Activated naive CD4-positive, alpha-beta T cell treated with anti-CD3 and anti-CD28 coated beads for 36 hours (primary cell): ENCODE data around the gene CHRM1. TPM values are rescaled to one million over a fixed set of nuclear protein-coding genes. Genes with fewer than 3 reads are reported as not detected.
"Not testable (repeated sequence)": the region's sequence is repeated elsewhere in the genome, so short reads cannot be mapped to it uniquely, and the experiment has no call there.

ENCODE experiments used
- CTCF ChIA-PET: fragments of 350-600 bp; sonication (Branson Sonifier 250); formaldehyde crosslinking; loops from one replicate; lab custom pipeline; 2021; ENCODE audit warnings: antibody characterized with exemption; lab: Charles Lee
- DNase-seq: peaks from one replicate; pipeline ENCODE4 v3.0.0-alpha.2; 2020
- H3K27ac Mint-ChIP-seq: one replicate; pipeline ENCODE4 v1.8.0; 2021; ENCODE audit warnings: mild to moderate bottlenecking, mixed read lengths
- H3K27me3 Mint-ChIP-seq: one replicate; pipeline ENCODE4 v1.8.0; 2021; ENCODE audit warnings: low read depth, mixed read lengths
- H3K36me3 Mint-ChIP-seq: one replicate; pipeline ENCODE4 v1.8.0; 2021; ENCODE audit warnings: low read depth, mixed read lengths
- H3K4me1 Mint-ChIP-seq: one replicate; pipeline ENCODE4 v1.8.0; 2021; ENCODE audit warnings: low read depth, mixed read lengths
- H3K4me3 Mint-ChIP-seq: one replicate; pipeline ENCODE4 v1.8.0; 2021; ENCODE audit warnings: mild to moderate bottlenecking, moderate library complexity, mixed read lengths
- H3K9me3 Mint-ChIP-seq: one replicate; pipeline ENCODE4 v1.8.0; 2021; ENCODE audit warnings: mixed read lengths
- intact Hi-C: fragments of 100-400 bp; cut with micrococcal nuclease; formaldehyde crosslinking; loops from one replicate; pipeline ENCODE4 v1.15.1; 2023
- total RNA-seq, 2 experiments: library from RNA; stranded (reverse); gene quantifications; one replicate each; pipeline ENCODE4 v1.2.3, GENCODE V29; 2021

Gene CHRM1
- total RNA-seq, result not detected

DNA sequence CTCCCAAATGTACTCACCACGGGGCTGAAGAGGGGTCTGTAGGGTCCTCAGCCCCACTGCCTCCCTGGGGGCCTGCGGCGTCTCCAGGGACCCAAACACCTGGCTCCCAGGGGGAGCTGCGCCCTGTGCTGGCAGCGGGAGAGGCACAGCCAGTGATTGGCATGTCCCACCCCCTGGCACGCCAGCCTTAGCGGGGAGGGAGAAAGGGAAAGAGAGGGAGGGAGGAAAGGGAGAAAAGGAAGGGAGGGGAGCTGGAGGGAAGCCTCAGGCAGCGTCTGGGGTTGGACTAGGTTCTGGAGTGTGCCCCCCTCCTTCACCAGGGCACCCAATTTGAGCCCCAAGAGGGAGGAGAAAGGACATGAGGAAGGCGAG lies at the start of gene CHRM1:
Gene CHRM1, minus strand, starts transcription at position 163 of the 372 bp plus-strand sequence. CDS start 10,263 bp downstream, outside the sequence.
- Mint-ChIP-seq H3K27me3 (peaks cover 38% of the 10 kb centered on the region), H3K4me3 (no peak within 1 kb of the TSS), H3K9me3 (no peaks in the 10 kb centered on the region), H3K27ac (no peak within 1 kb of the TSS), H3K36me3 (no peaks in the 10 kb centered on the region), H3K4me1 (peaks cover 28% of the 10 kb centered on the region)
- DNase-seq, result no peak
- CTCF ChIA-PET, result interaction anchor here (0.6 to 1.7 kb wide), 2 partner anchors 36 to 102 kb away, joined by 3 to 6 read pairs; no protein-coding TSS in a partner anchor
- intact Hi-C loops, result no loop called here

GRCh38 chr11:62965574-62965973 lies 44.4 kb upstream of the CHRM1 start:
- no peaks in the 10 kb centered on the region for H3K4me1 Mint-ChIP-seq
- peaks cover 8% of the 10 kb centered on the region for H3K27me3 Mint-ChIP-seq
- intact Hi-C loops, result no loop called here
- no peak overlapping the region for H3K4me3 Mint-ChIP-seq
- no peaks in the 10 kb centered on the region for H3K36me3 Mint-ChIP-seq
- CTCF ChIA-PET, result no interaction called here
- H3K9me3 Mint-ChIP-seq, result no peaks in the 10 kb centered on the region
- no peak overlapping the region for H3K27ac Mint-ChIP-seq
- DNase-seq, result no peak

GRCh38 chr11:62962391-62962790 lies 41.2 kb upstream of the CHRM1 start:
- Mint-ChIP-seq H3K27me3 (no peaks in the 10 kb centered on the region), H3K4me1 (no peaks in the 10 kb centered on the region), H3K27ac (no peak overlapping the region), H3K4me3 (no peak overlapping the region), H3K36me3 (no peaks in the 10 kb centered on the region), H3K9me3 (no peaks in the 10 kb centered on the region)
- no peak for DNase-seq
- intact Hi-C loops, result no loop called here
- CTCF ChIA-PET, result no interaction called here

GRCh38 chr11:62961017-62961570 lies 39.9 kb upstream of the CHRM1 start:
- H3K36me3 Mint-ChIP-seq, result no peaks in the 10 kb centered on the region
- H3K4me3 Mint-ChIP-seq, result no peak overlapping the region
- H3K4me1 Mint-ChIP-seq, result no peaks in the 10 kb centered on the region
- H3K9me3 Mint-ChIP-seq, result no peaks in the 10 kb centered on the region
- intact Hi-C loops, result no loop called here
- no peak overlapping the region for H3K27ac Mint-ChIP-seq
- H3K27me3 Mint-ChIP-seq, result no peaks in the 10 kb centered on the region
- no peak for DNase-seq
- CTCF ChIA-PET, result interaction anchor here (0.6 kb wide), 1 partner anchor 47 kb away, joined by 3 read pairs; no protein-coding TSS in a partner anchor

DNA sequence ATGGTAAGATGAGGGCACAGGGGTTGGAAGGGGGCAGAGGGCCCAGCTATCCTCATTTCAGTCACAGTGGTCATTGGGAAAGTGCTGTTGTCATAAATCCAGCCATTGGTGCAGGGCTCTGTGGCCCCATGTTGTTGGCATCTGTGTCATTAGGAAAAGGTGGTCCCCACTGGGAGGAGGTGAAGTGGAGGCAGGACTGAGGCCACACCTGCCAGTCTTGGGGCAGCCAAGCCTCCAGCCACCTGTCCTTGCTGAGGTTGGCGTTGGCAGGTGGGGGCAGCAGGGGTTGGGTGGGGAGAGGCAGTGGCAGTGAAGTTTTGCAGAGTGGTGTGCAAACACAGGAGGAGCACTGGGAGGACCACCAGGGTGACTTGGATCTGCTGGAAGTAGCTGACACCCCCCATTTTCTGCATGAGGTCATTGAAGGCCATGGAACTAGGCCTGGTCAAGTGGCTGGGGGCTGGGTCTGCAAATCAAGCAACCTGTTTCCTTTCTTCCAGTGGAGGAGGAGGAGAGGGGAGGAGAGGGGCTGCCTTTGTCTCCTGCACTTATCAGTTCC lies 38.3 kb upstream of the CHRM1 start:
- H3K4me3 Mint-ChIP-seq, result no peak overlapping the region

GRCh38 chr11:62958547-62959421 lies 37.6 kb upstream of the CHRM1 start:
- H3K27ac Mint-ChIP-seq, result no peak overlapping the region
- H3K36me3 Mint-ChIP-seq, result no peaks in the 10 kb centered on the region
- intact Hi-C loops, result no loop called here
- no peaks in the 10 kb centered on the region for H3K4me1 Mint-ChIP-seq
- no peaks in the 10 kb centered on the region for H3K27me3 Mint-ChIP-seq
- H3K9me3 Mint-ChIP-seq, result no peaks in the 10 kb centered on the region
- CTCF ChIA-PET, result interaction anchor here (0.6 kb wide), 1 partner anchor 16 kb away, joined by 3 read pairs; no protein-coding TSS in a partner anchor
- H3K4me3 Mint-ChIP-seq, result no peak overlapping the region
- no peak for DNase-seq

More for the DNA sequence above, 38.3 kb upstream of the CHRM1 start:
- no peaks in the 10 kb centered on the region for H3K4me1 Mint-ChIP-seq
- intact Hi-C loops, result no loop called here
- H3K27me3 Mint-ChIP-seq, result no peaks in the 10 kb centered on the region
- no peak overlapping the region for H3K27ac Mint-ChIP-seq
- CTCF ChIA-PET, result interaction anchor here (0.6 kb wide), 1 partner anchor 17 kb away, joined by 3 read pairs; no protein-coding TSS in a partner anchor
- DNase-seq, result no peak
- no peaks in the 10 kb centered on the region for H3K9me3 Mint-ChIP-seq
- no peaks in the 10 kb centered on the region for H3K36me3 Mint-ChIP-seq

- H3K36me3 Mint-ChIP-seq, result no peaks in the 10 kb centered on the region
- DNase-seq, result no peak
- peaks cover under 1% of the 10 kb centered on the region for H3K27me3 Mint-ChIP-seq
- no peaks in the 10 kb centered on the region for H3K4me1 Mint-ChIP-seq
- H3K9me3 Mint-ChIP-seq, result no peaks in the 10 kb centered on the region
- H3K27ac Mint-ChIP-seq, result no peak overlapping the region
- intact Hi-C loops, result no loop called here
- H3K4me3 Mint-ChIP-seq, result no peak overlapping the region
- CTCF ChIA-PET, result no interaction called here
Observed at GRCh38 chr11:62957147-62957546, 36.0 kb upstream of the CHRM1 start.

DNA sequence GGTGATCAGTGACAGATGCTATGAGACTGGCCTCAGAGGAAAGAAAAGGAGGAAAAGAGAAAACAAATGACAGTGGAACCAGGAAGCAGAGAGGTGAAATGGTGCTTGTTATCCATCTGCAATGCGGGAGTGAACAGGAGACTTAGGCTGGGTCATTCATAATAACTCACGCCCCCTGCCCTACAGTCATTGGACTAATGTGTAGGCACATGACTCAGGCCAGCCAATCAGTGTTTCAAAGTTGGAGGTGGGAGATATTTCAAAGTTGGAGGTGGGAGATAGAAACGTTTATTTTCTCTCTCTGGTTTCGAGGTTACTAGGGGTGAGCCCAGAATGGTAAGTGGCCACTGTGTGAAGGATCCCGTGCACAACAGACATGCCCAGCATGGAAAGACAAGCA lies 33.3 kb upstream of the CHRM1 start:
- no peaks in the 10 kb centered on the region for H3K9me3 Mint-ChIP-seq

DNA sequence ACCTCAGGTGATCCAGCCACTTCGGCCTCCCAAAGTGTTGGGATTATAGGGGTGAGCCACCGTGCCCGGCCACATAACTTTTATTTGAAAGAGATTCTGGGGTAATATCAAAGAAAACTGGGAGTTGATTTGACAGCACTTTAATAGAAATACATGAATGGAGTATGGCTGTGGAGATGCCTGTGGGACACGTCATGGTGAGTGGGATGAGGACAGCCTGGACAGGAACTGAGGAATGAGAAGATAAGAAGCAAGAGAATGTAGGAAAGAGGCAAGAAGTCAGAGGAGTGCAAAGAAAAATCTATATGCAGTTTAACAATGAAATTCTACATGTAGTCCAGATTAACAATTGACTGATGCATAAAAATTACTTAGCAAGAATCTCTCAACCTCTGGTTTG lies 32.6 kb upstream of the CHRM1 start:
- Mint-ChIP-seq H3K36me3 (no peaks in the 10 kb centered on the region), H3K4me1 (no peaks in the 10 kb centered on the region), H3K9me3 (no peaks in the 10 kb centered on the region), H3K4me3 (no peak overlapping the region), H3K27me3 (peaks cover 8% of the 10 kb centered on the region), H3K27ac (no peak overlapping the region)
- CTCF ChIA-PET, result no interaction called here
- intact Hi-C loops, result no loop called here
- no peak for DNase-seq

More for the DNA sequence above, 33.3 kb upstream of the CHRM1 start:
- H3K27me3 Mint-ChIP-seq, result peaks cover 8% of the 10 kb centered on the region
- no peaks in the 10 kb centered on the region for H3K36me3 Mint-ChIP-seq
- H3K27ac Mint-ChIP-seq, result no peak overlapping the region
- H3K4me3 Mint-ChIP-seq, result no peak overlapping the region
- DNase-seq, result no peak
- CTCF ChIA-PET, result no interaction called here
- intact Hi-C loops, result no loop called here
- H3K4me1 Mint-ChIP-seq, result no peaks in the 10 kb centered on the region

- DNase-seq, result no peak
- no peak overlapping the region for H3K27ac Mint-ChIP-seq
- CTCF ChIA-PET, result interaction anchor here (0.6 to 0.7 kb wide), 2 partner anchors 18 to 157 kb away, joined by 3 read pairs; no protein-coding TSS in a partner anchor
- intact Hi-C loops, result no loop called here
- no peaks in the 10 kb centered on the region for H3K4me1 Mint-ChIP-seq
- peaks cover 10% of the 10 kb centered on the region for H3K27me3 Mint-ChIP-seq
- no peaks in the 10 kb centered on the region for H3K36me3 Mint-ChIP-seq
- no peaks in the 10 kb centered on the region for H3K9me3 Mint-ChIP-seq
- H3K4me3 Mint-ChIP-seq, result no peak overlapping the region
Observed at GRCh38 chr11:62948765-62949320, 27.7 kb upstream of the CHRM1 start.

GRCh38 chr11:62945538-62945937 lies 24.4 kb upstream of the CHRM1 start:
- H3K9me3 Mint-ChIP-seq, CTCF ChIA-PET, H3K36me3 Mint-ChIP-seq, H3K27me3 Mint-ChIP-seq, H3K4me3 Mint-ChIP-seq, DNase-seq, H3K27ac Mint-ChIP-seq, intact Hi-C loops, H3K4me1 Mint-ChIP-seq: not testable (repeated sequence)

DNA sequence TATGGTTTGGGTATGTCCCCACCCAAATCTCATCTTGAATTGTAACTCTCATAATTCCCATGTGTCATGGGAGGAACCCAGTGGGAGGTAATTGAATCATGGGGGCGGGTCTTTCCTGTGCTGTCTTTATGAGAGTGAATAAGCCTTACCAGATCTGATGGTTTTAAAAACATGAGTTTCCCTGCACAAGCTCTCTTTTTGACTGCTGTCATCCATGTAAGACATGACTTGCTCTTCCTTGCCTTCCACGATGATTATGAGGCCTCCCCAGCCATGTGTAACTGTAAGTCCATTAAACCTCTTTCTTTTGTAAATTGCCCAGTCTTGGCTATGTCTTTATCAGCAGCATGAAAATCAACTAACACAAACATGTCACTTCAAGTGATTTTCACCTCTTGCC lies 16.4 kb upstream of the CHRM1 start:
- H3K27ac Mint-ChIP-seq, intact Hi-C loops, H3K27me3 Mint-ChIP-seq, H3K4me3 Mint-ChIP-seq, DNase-seq, H3K4me1 Mint-ChIP-seq, H3K9me3 Mint-ChIP-seq, H3K36me3 Mint-ChIP-seq: not testable (repeated sequence)
- CTCF ChIA-PET, result interaction anchor here (1.8 kb wide), 1 partner anchor 32 kb away, joined by 5 read pairs; no protein-coding TSS in a partner anchor
